MCF 10A (cell line): ENCODE measurements around the gene PLXDC1. TPM values are rescaled to one million over a fixed set of nuclear protein-coding genes. Genes with fewer than 3 reads are reported as not detected.

Experiments
- BruUV-seq: library from RNA; stranded (reverse); fragments of 400-500 nt; replicated peaks from 2 replicates; lab custom pipeline; 2021; lab: Mats Ljungman, UMichigan
- CTCF ChIA-PET: fragments of 300-600 bp; sonication (Branson Sonifier 250); formaldehyde crosslinking; extraction: SDS; loops from one replicate; lab custom pipeline; 2021; ENCODE audit warnings: antibody characterized with exemption, inconsistent platforms; lab: Yijun Ruan, JAX
- POLR2A ChIA-PET: fragments of 300-600, 350-650 bp; sonication (Branson Sonifier 250); formaldehyde crosslinking; extraction: SDS; loops from one replicate; lab custom pipeline; 2020; ENCODE audit warnings: antibody characterized with exemption, inconsistent platforms; lab: Yijun Ruan, JAX
- DNase-seq: peaks from one replicate; pipeline ENCODE4 v3.0.0-alpha.2; 2018; ENCODE audit not compliant: unreplicated experiment
- H3K27ac Mint-ChIP-seq: one replicate; pipeline ENCODE4 v1.8.0; 2022; ENCODE audit warnings: mild to moderate bottlenecking, low read depth, mixed read lengths; ENCODE audit not compliant: unreplicated experiment
- H3K27me3 Mint-ChIP-seq: one replicate; pipeline ENCODE4 v1.8.0; 2022; ENCODE audit warnings: mixed read lengths; ENCODE audit not compliant: insufficient read depth, unreplicated experiment
- H3K36me3 Mint-ChIP-seq: one replicate; pipeline ENCODE4 v1.8.0; 2022; ENCODE audit warnings: mild to moderate bottlenecking, moderate library complexity, mixed read lengths; ENCODE audit not compliant: insufficient read depth, unreplicated experiment
- H3K4me1 Mint-ChIP-seq: one replicate; pipeline ENCODE4 v1.8.0; 2022; ENCODE audit warnings: mixed read lengths; ENCODE audit not compliant: insufficient read depth, unreplicated experiment
- H3K4me3 Mint-ChIP-seq: one replicate; pipeline ENCODE4 v1.8.0; 2022; ENCODE audit warnings: mild to moderate bottlenecking, moderate library complexity, mixed read lengths; ENCODE audit not compliant: unreplicated experiment
- H3K9me3 Mint-ChIP-seq: one replicate; pipeline ENCODE4 v1.8.0; 2022; ENCODE audit warnings: mixed read lengths; ENCODE audit not compliant: unreplicated experiment
- intact Hi-C: fragments of 100-400 bp; cut with micrococcal nuclease; formaldehyde crosslinking; loops from 2 replicates; pipeline ENCODE4 v1.14.1; 2022
- total RNA-seq: library from RNA; stranded (reverse); gene quantifications from 2 replicates; pipeline ENCODE4 v1.2.3, GENCODE V29; 2022
- TF ChIP-seq, protein P1 (sequence below): fragments of 200-600 bp; IDR thresholded peaks from one replicate; pipeline ENCODE4 v1.8.0; 2022; ENCODE audit warnings: antibody characterized with exemption, mild to moderate bottlenecking; ENCODE audit not compliant: unreplicated experiment

PLXDC1 gene
- total RNA-seq, 1 experiment from 2014 or later = 0.61 TPM

GRCh38 chr17:39165178-39165840, 13.9 kb upstream of the PLXDC1 start:
- no TSS peak for BruUV-seq
- H3K36me3 Mint-ChIP-seq = no peaks in the 10 kb centered on the region
- DNase-seq = no peak
- ChIA-PET CTCF (interaction anchor here (0.6 to 5.1 kb wide), 16 partner anchors 11 to 415 kb away, joined by 3 to 44 read pairs (median 4); no protein-coding TSS in a partner anchor), POLR2A (interaction anchor here (1.2 to 3.1 kb wide), 2 partner anchors 12 to 34 kb away, joined by 3 to 15 read pairs; partner anchors contain the start of gene RPL19)
- H3K4me3 Mint-ChIP-seq = no peak overlapping the region
- peaks cover 22% of the 10 kb centered on the region for H3K27me3 Mint-ChIP-seq
- peaks cover 18% of the 10 kb centered on the region for H3K4me1 Mint-ChIP-seq
- no peak overlapping the region for H3K27ac Mint-ChIP-seq
- TF ChIP-seq, protein P1, sequence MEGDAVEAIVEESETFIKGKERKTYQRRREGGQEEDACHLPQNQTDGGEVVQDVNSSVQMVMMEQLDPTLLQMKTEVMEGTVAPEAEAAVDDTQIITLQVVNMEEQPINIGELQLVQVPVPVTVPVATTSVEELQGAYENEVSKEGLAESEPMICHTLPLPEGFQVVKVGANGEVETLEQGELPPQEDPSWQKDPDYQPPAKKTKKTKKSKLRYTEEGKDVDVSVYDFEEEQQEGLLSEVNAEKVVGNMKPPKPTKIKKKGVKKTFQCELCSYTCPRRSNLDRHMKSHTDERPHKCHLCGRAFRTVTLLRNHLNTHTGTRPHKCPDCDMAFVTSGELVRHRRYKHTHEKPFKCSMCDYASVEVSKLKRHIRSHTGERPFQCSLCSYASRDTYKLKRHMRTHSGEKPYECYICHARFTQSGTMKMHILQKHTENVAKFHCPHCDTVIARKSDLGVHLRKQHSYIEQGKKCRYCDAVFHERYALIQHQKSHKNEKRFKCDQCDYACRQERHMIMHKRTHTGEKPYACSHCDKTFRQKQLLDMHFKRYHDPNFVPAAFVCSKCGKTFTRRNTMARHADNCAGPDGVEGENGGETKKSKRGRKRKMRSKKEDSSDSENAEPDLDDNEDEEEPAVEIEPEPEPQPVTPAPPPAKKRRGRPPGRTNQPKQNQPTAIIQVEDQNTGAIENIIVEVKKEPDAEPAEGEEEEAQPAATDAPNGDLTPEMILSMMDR = no peak
- no peaks in the 10 kb centered on the region for H3K9me3 Mint-ChIP-seq
- intact Hi-C loops = no loop called here

DNA sequence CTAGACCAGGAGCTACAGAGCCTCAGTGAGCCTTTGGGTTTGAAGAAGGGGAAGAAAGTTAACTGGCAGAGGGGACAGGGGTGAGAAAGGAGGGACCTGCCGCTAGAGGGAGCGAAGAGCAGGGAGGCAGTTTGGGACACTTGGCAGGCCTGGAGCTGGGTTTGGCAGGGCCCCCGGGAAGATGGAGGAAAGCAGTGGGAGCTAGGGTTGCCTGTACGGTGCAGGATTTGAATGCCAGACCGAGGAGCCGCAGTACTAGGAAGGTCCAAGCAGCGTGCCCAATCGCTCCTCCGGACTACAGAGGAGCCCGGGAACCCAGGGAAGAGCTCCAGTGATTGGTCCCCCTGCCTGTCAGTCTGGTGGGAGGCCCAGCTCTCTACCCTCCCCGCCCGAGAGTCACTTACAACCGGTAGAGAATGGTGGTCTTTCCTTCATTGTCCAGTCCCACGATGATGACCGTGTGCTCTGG, 13.3 kb upstream of the PLXDC1 start:
- ChIA-PET CTCF (interaction anchor here (0.6 to 5.1 kb wide), 17 partner anchors 11 to 190 kb away, joined by 3 to 44 read pairs (median 3); no protein-coding TSS in a partner anchor), POLR2A (interaction anchor here (0.7 to 3.1 kb wide), 3 partner anchors 11 to 182 kb away, joined by 3 to 15 read pairs (median 5); partner anchors contain the start of gene RPL19)
- Mint-ChIP-seq H3K36me3 (no peaks in the 10 kb centered on the region), H3K4me1 (peaks cover 18% of the 10 kb centered on the region), H3K27me3 (peaks cover 22% of the 10 kb centered on the region), H3K4me3 (no peak overlapping the region), H3K27ac (no peak overlapping the region), H3K9me3 (no peaks in the 10 kb centered on the region)
- intact Hi-C loops = loop anchor here (1.0 to 5.0 kb wide), 2 partner anchors 33 to 80 kb away; partner anchors contain the start of gene CACNB1
- TF ChIP-seq, protein P1 = peak; percentile 68
- peak; percentile 80 for DNase-seq
- no TSS peak for BruUV-seq

DNA sequence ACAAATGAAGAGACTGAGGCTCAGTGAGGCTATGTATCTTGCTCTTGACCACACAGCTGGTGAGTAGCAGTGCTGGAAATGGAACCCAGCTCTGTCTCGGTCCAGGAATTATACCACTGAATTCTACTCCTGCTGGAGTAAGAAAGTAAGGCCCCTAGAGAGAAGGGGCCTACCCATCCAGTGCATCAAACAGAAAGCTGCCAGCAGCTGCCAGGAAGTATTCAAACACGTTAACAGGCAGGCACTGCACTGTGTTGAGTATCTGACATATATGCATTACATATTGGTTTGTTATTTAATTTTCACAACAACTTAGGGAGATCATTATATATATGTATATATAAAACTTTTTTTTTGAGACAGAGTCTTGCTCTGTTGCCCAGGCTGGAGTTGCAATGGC, 10.5 kb upstream of the PLXDC1 start:
- ChIA-PET CTCF (interaction anchor here (0.7 to 1.7 kb wide), 3 partner anchors 9 to 29 kb away, joined by 4 to 6 read pairs (median 6); no protein-coding TSS in a partner anchor), POLR2A (interaction anchor here (0.7 to 1.1 kb wide), 2 partner anchors 9 to 178 kb away, joined by 3 to 5 read pairs; no protein-coding TSS in a partner anchor)
- no peaks in the 10 kb centered on the region for H3K36me3 Mint-ChIP-seq
- H3K4me1 Mint-ChIP-seq = peaks cover 16% of the 10 kb centered on the region
- no TSS peak for BruUV-seq
- no peak for DNase-seq
- TF ChIP-seq, protein P1 = no peak
- no peak overlapping the region for H3K27ac Mint-ChIP-seq
- peaks cover 22% of the 10 kb centered on the region for H3K27me3 Mint-ChIP-seq
- H3K9me3 Mint-ChIP-seq = no peaks in the 10 kb centered on the region
- intact Hi-C loops = loop anchor here (5.0 kb wide), 1 partner anchor 35 kb away; the partner anchor contains the start of gene CACNB1
- no peak overlapping the region for H3K4me3 Mint-ChIP-seq

DNA sequence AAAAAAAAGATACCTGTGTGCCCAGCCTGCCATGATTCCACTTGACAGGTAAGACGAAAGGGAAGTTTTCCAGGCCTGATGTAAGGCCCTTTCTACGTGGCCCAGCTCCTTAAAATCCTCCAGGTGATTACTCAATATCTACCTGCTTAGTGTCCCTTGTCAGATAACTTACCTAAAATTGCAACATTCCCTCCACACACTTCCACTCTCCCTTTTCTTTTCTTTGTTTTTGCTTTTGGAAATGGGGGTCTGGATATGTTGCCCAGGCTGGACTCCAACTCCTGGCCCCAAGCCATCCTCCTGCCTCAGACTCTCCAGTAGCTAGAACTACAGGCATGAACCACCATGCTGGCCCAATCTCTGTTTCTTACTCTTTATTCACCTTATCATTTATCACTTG, 7.2 kb upstream of the PLXDC1 start:
- intact Hi-C loops = loop anchor here (10.0 kb wide), 1 partner anchor 484 kb away; the partner anchor contains the start of gene EPOP
- Mint-ChIP-seq H3K27ac (no peak overlapping the region), H3K4me3 (no peak overlapping the region), H3K36me3 (peaks cover 11% of the 10 kb centered on the region), H3K27me3 (no peaks in the 10 kb centered on the region), H3K9me3 (no peaks in the 10 kb centered on the region), H3K4me1 (peaks cover 5% of the 10 kb centered on the region)
- no TSS peak for BruUV-seq
- TF ChIP-seq, protein P1 = no peak
- ChIA-PET CTCF (interaction anchor here (0.8 to 1.5 kb wide), 3 partner anchors 48 to 176 kb away, joined by 3 to 9 read pairs (median 4); no protein-coding TSS in a partner anchor), POLR2A (no interaction called here)
- DNase-seq = no peak
